ENCODE results near the gene CLDN1.

- TF ChIP-seq, protein P1, sequence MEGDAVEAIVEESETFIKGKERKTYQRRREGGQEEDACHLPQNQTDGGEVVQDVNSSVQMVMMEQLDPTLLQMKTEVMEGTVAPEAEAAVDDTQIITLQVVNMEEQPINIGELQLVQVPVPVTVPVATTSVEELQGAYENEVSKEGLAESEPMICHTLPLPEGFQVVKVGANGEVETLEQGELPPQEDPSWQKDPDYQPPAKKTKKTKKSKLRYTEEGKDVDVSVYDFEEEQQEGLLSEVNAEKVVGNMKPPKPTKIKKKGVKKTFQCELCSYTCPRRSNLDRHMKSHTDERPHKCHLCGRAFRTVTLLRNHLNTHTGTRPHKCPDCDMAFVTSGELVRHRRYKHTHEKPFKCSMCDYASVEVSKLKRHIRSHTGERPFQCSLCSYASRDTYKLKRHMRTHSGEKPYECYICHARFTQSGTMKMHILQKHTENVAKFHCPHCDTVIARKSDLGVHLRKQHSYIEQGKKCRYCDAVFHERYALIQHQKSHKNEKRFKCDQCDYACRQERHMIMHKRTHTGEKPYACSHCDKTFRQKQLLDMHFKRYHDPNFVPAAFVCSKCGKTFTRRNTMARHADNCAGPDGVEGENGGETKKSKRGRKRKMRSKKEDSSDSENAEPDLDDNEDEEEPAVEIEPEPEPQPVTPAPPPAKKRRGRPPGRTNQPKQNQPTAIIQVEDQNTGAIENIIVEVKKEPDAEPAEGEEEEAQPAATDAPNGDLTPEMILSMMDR (IDR thresholded peaks at IDR 0.05; ENCODE audit: poor library complexity), result no peak
- TF ChIP-seq EZH2 (IDR thresholded peaks at IDR 0.05; ENCODE audit: borderline replicate concordance) (no peak), EZH2phosphoT487 (IDR thresholded peaks at IDR 0.05; ENCODE audit: low read depth, severe bottlenecking, unreplicated experiment) (no peak)
Measured at GRCh38 chr3:190333961-190334360, 11.7 kb upstream of the CLDN1 start.

Measured in hepatocyte (in vitro differentiated cells).